VCaP (cell line): Measurements from ENCODE around the gene FNIP1.

Experiments used
- H3K27ac ChIP-seq: fragments of 450-650 bp; 2 replicates; pipeline ENCODE4 v1.5.1; 2017
- CTCF ChIP-seq: fragments of 450-650 bp; conservative IDR thresholded peaks from 2 replicates; pipeline ENCODE4 v1.5.1; 2017; ENCODE audit warnings: mild to moderate bottlenecking, moderate library complexity

FNIP1 gene

GRCh38 chr5:131771692-131772091 lies 25.1 kb downstream of the FNIP1 start:
- TF ChIP-seq CTCF: no peak
- H3K27ac ChIP-seq: no peak overlapping the region

GRCh38 chr5:131769961-131770360 lies 26.9 kb downstream of the FNIP1 start:
- TF ChIP-seq CTCF: no peak
- H3K27ac ChIP-seq: no peak overlapping the region

DNA sequence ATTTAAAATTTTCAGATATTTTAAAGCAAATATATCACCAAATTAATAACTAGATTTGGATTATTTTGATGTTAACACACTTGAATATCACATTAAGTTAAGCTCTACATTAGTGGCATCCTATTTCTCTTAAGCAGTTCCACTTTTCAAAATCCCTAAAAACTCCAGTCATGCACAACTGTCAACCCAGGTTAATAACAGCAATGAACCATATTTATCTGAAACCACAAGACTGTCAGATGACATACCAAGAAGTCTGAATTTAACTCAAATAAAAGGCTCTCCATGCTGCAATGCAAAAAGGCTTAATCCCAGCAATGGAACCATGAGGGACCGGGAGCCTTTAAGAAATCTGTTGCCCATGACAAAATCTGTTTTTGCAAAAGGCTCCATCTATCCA lies 27.5 kb downstream of the FNIP1 start:
- no peak overlapping the region for H3K27ac ChIP-seq
- no peak for TF ChIP-seq CTCF

DNA sequence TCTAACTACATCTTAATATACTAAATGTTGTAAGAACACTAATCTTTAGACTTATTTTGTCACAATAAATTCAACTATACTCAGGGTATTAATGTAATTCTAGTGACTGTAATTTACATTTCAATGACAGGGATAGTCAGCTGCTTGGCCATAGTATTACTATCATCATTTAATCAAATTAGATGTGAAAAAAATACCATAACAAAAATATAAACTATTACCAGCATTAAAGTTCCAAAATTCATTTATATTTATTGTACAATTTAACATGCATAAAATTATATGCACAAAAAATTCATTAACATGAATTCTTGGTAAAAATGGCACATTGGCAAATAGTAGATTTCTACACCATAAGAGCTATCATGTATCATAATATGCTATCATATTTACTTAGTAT lies 28.9 kb downstream of the FNIP1 start:
- H3K27ac ChIP-seq: no peak overlapping the region
- no peak for TF ChIP-seq CTCF

GRCh38 chr5:131766689-131767088 lies 30.1 kb downstream of the FNIP1 start:
- no peak for TF ChIP-seq CTCF
- no peak overlapping the region for H3K27ac ChIP-seq

- no peak for TF ChIP-seq CTCF
- H3K27ac ChIP-seq: no peak overlapping the region
Measured at GRCh38 chr5:131765261-131765660, 31.6 kb downstream of the FNIP1 start.

GRCh38 chr5:131763968-131764367 lies 32.8 kb downstream of the FNIP1 start:
- no peak for TF ChIP-seq CTCF
- H3K27ac ChIP-seq: no peak overlapping the region

DNA sequence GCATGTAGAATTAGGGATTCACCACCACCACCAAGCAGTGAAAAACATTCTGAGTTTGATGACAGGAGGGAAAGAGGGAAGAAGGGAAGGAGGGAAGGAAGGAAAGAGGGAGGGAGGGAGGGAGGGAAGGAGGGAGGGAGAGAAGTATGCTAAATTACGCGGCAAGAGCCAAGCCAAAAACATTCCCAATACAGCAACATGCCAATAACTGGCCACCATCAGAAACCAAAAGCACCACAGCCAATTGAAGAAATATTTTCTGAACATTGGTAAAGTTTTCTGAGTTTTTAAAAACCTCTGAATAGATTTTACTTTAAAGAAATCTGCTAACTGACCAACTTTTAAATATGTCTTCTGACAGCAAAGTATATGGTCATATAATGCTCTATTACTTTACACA lies 36.0 kb downstream of the FNIP1 start:
- no peak for TF ChIP-seq CTCF
- no peak overlapping the region for H3K27ac ChIP-seq
